ENCODE measurements around the gene NCK2. TPM values are rescaled to one million over a fixed set of nuclear protein-coding genes. Genes with fewer than 3 reads are reported as not detected.

The NCK2 gene
- total RNA-seq, 1 experiment from 2014 or later: 45.4 TPM

DNA sequence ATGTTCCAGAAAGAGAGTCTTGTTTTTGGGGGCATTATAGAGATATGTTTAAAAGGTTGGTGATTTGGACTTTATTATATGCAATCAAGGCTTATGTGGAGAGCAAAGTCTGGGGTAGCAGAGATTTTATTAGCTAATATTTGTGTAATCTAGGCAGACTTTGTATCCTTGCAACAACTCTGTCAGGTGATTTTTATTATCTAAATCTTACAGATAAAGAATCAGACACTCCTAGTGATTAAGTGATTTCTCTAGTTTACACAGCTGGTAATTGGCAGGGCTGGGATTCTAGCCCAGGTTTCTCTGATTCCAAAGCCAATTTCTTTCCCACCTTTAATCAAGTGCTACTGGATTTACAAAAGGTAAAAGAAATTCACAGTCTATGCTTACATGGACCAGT, 33.3 kb upstream of the NCK2 start:
- H3K4me2 ChIP-seq (ENCODE audit: low read length): no peak overlapping the region

DNA sequence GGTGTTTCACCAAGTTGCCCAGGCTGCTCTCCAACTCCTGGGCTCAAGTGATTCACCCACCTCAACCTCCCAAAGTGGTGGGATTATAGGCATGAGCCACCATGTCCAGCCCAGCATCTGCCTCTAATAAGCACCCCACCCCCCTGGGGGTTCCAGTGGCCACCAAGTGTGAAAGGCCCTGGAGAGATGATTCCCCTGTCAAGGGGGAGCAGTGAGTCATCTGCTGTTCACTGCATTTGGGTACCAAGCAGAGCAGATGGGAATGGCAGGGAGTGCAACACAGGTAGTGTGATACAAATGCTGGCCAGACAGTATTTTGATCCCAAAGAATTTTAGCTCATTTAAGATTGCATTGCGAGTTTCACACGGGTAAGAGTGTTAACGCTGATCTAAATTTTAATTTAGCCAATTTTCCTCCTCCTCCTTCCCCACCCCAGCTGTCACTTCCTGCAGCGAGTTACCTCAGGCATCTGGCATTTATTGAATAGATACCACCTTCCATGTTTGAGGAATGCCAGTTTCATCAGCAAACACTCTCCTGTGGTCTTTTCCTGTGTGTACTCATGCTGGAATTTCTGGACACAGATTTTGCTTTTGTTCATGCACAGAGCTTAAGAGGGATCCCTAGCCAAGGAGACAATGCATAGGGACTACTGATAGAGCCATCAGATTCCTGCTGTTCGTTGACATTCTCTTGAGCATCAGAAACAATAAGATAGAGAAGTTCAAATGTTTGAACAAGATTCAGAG, 32.4 kb upstream of the NCK2 start:
- intact Hi-C loops (cut with micrococcal nuclease): loop anchor here (2.0 to 10.0 kb wide), 2 partner anchors 68 to 138 kb away; no protein-coding TSS in a partner anchor
- Histone ChIP-seq H3K9me2 (replicated peaks; ENCODE audit: low read length) (no peaks in the 10 kb centered on the region), H3K9me3 (ENCODE audit: low read length) (no peaks in the 10 kb centered on the region), H3K4me3 (ENCODE audit: low read length) (peak overlapping the region; percentile 42; the same call in 1 of the 2 replicates), H3K27me3 (ENCODE audit: low read length) (no peaks in the 10 kb centered on the region), H3K36me3 (ENCODE audit: low read depth, low read length) (no peaks in the 10 kb centered on the region), H4K20me1 (ENCODE audit: low read length) (no peaks in the 10 kb centered on the region), H2AFZ (ENCODE audit: low read length) (no peak overlapping the region), H3K9ac (ENCODE audit: low read length) (no peak overlapping the region), H3K4me1 (ENCODE audit: insufficient read depth, low read length) (peaks cover 37% of the 10 kb centered on the region), H3K79me2 (ENCODE audit: low read length) (no peaks in the 10 kb centered on the region), H3K27ac (ENCODE audit: low read length) (peak overlapping the region; percentile 77), H3K4me2 (ENCODE audit: low read length) (peak overlapping the region; percentile 79), H3F3A (ENCODE audit: low read length, unreplicated experiment) (no peaks in the 10 kb centered on the region)
- ChIA-PET POLR2A (ENCODE audit: unreplicated experiment) (interaction anchor here (1.2 kb wide), 1 partner anchor 34 kb away, joined by 3 read pairs; no protein-coding TSS in a partner anchor), CTCF (interaction anchor here (0.6 to 1.5 kb wide), 2 partner anchors 113 to 136 kb away, joined by 4 to 6 read pairs; no protein-coding TSS in a partner anchor)
- no TSS peak for BruUV-seq (replicated peaks)
- TF ChIP-seq EZH2 (IDR thresholded peaks at IDR 0.05; ENCODE audit: low read length, unreplicated experiment) (no peak), EZH2phosphoT487 (IDR thresholded peaks at IDR 0.05; ENCODE audit: borderline replicate concordance, low read length) (no peak)
- TF ChIP-seq, protein P1, sequence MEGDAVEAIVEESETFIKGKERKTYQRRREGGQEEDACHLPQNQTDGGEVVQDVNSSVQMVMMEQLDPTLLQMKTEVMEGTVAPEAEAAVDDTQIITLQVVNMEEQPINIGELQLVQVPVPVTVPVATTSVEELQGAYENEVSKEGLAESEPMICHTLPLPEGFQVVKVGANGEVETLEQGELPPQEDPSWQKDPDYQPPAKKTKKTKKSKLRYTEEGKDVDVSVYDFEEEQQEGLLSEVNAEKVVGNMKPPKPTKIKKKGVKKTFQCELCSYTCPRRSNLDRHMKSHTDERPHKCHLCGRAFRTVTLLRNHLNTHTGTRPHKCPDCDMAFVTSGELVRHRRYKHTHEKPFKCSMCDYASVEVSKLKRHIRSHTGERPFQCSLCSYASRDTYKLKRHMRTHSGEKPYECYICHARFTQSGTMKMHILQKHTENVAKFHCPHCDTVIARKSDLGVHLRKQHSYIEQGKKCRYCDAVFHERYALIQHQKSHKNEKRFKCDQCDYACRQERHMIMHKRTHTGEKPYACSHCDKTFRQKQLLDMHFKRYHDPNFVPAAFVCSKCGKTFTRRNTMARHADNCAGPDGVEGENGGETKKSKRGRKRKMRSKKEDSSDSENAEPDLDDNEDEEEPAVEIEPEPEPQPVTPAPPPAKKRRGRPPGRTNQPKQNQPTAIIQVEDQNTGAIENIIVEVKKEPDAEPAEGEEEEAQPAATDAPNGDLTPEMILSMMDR (conservative IDR thresholded peaks at IDR 0.05; ENCODE audit: low read depth, low read length): no peak
- DNase-seq (peak; percentile 69), ATAC-seq (peak; percentile 60)

More for the DNA sequence above, 33.3 kb upstream of the NCK2 start:
- H3F3A ChIP-seq (ENCODE audit: low read length, unreplicated experiment): no peaks in the 10 kb centered on the region
- ATAC-seq (no peak), DNase-seq (no peak)
- H3K27me3 ChIP-seq (ENCODE audit: low read length): no peaks in the 10 kb centered on the region
- no peaks in the 10 kb centered on the region for H3K9me3 ChIP-seq (ENCODE audit: low read length)
- H3K9me2 ChIP-seq (replicated peaks; ENCODE audit: low read length): no peaks in the 10 kb centered on the region
- H3K9ac ChIP-seq (ENCODE audit: low read length): no peak overlapping the region
- TF ChIP-seq EZH2phosphoT487 (IDR thresholded peaks at IDR 0.05; ENCODE audit: borderline replicate concordance, low read length) (no peak), EZH2 (IDR thresholded peaks at IDR 0.05; ENCODE audit: low read length, unreplicated experiment) (no peak)
- TF ChIP-seq, protein P1 (conservative IDR thresholded peaks at IDR 0.05; ENCODE audit: low read depth, low read length): no peak
- no peak overlapping the region for H2AFZ ChIP-seq (ENCODE audit: low read length)
- no peak overlapping the region for H3K27ac ChIP-seq (ENCODE audit: low read length)
- no TSS peak for BruUV-seq (replicated peaks)
- no peaks in the 10 kb centered on the region for H4K20me1 ChIP-seq (ENCODE audit: low read length)
- no peaks in the 10 kb centered on the region for H3K79me2 ChIP-seq (ENCODE audit: low read length)
- POLR2A ChIA-PET (ENCODE audit: unreplicated experiment): no interaction called here
- H3K4me3 ChIP-seq (ENCODE audit: low read length): no peak overlapping the region
- no peaks in the 10 kb centered on the region for H3K36me3 ChIP-seq (ENCODE audit: low read depth, low read length)
- peaks cover 33% of the 10 kb centered on the region for H3K4me1 ChIP-seq (ENCODE audit: insufficient read depth, low read length)
- intact Hi-C loops (cut with micrococcal nuclease): loop anchor here (10.0 kb wide), 1 partner anchor 137 kb away; no protein-coding TSS in a partner anchor
- CTCF ChIA-PET: no interaction called here
